H9 (cell line): ENCODE measurements around the gene C11orf91. TPM values are rescaled to one million over a fixed set of nuclear protein-coding genes. Genes with fewer than 3 reads are reported as not detected.

ENCODE experiments used
- DNase-seq: peaks from one replicate; pipeline ENCODE4 v3.0.0-alpha.2; 2017
- H2AFZ ChIP-seq: one replicate; pipeline ENCODE4 v1.6.1; 2013; ENCODE audit warnings: mild to moderate bottlenecking, low read length, control low read depth, moderate library complexity
- H2AK5ac ChIP-seq: 2 replicates; pipeline ENCODE4 v1.6.1; 2013; ENCODE audit warnings: low read length, control low read depth, mixed read lengths; ENCODE audit not compliant: insufficient read length
- H2BK120ac ChIP-seq: one replicate; pipeline ENCODE4 v1.6.1; 2013; ENCODE audit warnings: low read depth, mild to moderate bottlenecking, low read length, control low read depth, inconsistent platforms; ENCODE audit not compliant: poor library complexity, severe bottlenecking
- H2BK12ac ChIP-seq: 2 replicates; pipeline ENCODE4 v1.6.1; 2013; ENCODE audit warnings: low read length, control low read depth, mixed read lengths, low read depth; ENCODE audit not compliant: insufficient read length
- H2BK15ac ChIP-seq: 2 replicates; pipeline ENCODE4 v1.6.1; 2013; ENCODE audit warnings: low read depth, low read length, control low read depth
- H2BK20ac ChIP-seq: one replicate; pipeline ENCODE4 v1.6.1; 2013; ENCODE audit warnings: low read depth, mild to moderate bottlenecking, low read length, control low read depth, inconsistent platforms; ENCODE audit not compliant: poor library complexity, severe bottlenecking
- H2BK5ac ChIP-seq: 2 replicates; pipeline ENCODE4 v1.6.1; 2013; ENCODE audit warnings: low read length, control low read depth, mixed read lengths; ENCODE audit not compliant: insufficient read length
- H3K14ac ChIP-seq: 2 replicates; pipeline ENCODE4 v1.6.1; 2013; ENCODE audit warnings: low read length, control low read depth; ENCODE audit not compliant: insufficient read depth
- H3K18ac ChIP-seq: 2 replicates; pipeline ENCODE4 v1.6.1; 2013; ENCODE audit warnings: low read depth, mild to moderate bottlenecking, mixed read lengths, low read length, control low read depth; ENCODE audit not compliant: insufficient read length
- H3K23ac ChIP-seq: 2 replicates; pipeline ENCODE4 v1.6.1; 2013; ENCODE audit warnings: low read length, control low read depth, mixed read lengths, low read depth; ENCODE audit not compliant: insufficient read length
- H3K23me2 ChIP-seq: 2 replicates; pipeline ENCODE4 v1.6.1; 2013; ENCODE audit warnings: low read depth, mild to moderate bottlenecking, mixed read lengths, low read length, control low read depth; ENCODE audit not compliant: insufficient read length, poor library complexity, severe bottlenecking
- H3K27ac ChIP-seq: 2 replicates; pipeline ENCODE4 v1.5.1; 2013; ENCODE audit warnings: low read length, control low read depth, mixed read lengths, low read depth; ENCODE audit not compliant: insufficient read length
- H3K27me3 ChIP-seq: 2 replicates; pipeline ENCODE4 v1.6.1; 2013; ENCODE audit warnings: low read length, control low read depth, inconsistent platforms; ENCODE audit not compliant: insufficient read depth
- H3K4ac ChIP-seq: 2 replicates; pipeline ENCODE4 v1.6.1; 2013; ENCODE audit warnings: low read depth, mild to moderate bottlenecking, control low read depth, inconsistent platforms, low read length, moderate library complexity
- H3K4me1 ChIP-seq: 2 replicates; pipeline ENCODE4 v1.6.1; 2013; ENCODE audit warnings: low read length, control low read depth, inconsistent platforms; ENCODE audit not compliant: insufficient read depth
- H3K4me2 ChIP-seq: 2 replicates; pipeline ENCODE4 v1.6.1; 2013; ENCODE audit warnings: low read length, control low read depth, mixed read lengths; ENCODE audit not compliant: insufficient read length, insufficient read depth
- H3K56ac ChIP-seq: 2 replicates; pipeline ENCODE4 v1.6.1; 2013; ENCODE audit warnings: low read depth, mild to moderate bottlenecking, mixed read lengths, low read length, control low read depth; ENCODE audit not compliant: insufficient read length
- H3K79me1 ChIP-seq: 2 replicates; pipeline ENCODE4 v1.6.1; 2013; ENCODE audit warnings: low read depth, mild to moderate bottlenecking, moderate library complexity, low read length, control low read depth, inconsistent platforms; ENCODE audit not compliant: insufficient read depth, poor library complexity, severe bottlenecking
- H3K79me2 ChIP-seq: 2 replicates; pipeline ENCODE4 v1.6.1; 2013; ENCODE audit warnings: low read length, control low read depth, inconsistent platforms; ENCODE audit not compliant: insufficient read depth
- H3K9ac ChIP-seq: 2 replicates; pipeline ENCODE4 v1.6.1; 2013; ENCODE audit warnings: low read length, control low read depth, mixed read lengths; ENCODE audit not compliant: insufficient read length; ENCODE audit errors: extremely low read depth
- H3K9me3 ChIP-seq: one replicate; pipeline ENCODE4 v1.6.1; 2013; ENCODE audit warnings: low read depth, low read length, inconsistent platforms; ENCODE audit not compliant: control insufficient read depth
- H3T11ph ChIP-seq: one replicate; pipeline ENCODE4 v1.6.1; 2013; ENCODE audit warnings: mild to moderate bottlenecking, low read length, control low read depth, inconsistent platforms
- H4K20me1 ChIP-seq: one replicate; pipeline ENCODE4 v1.6.1; 2013; ENCODE audit not compliant: control insufficient read depth, insufficient read length, insufficient read depth
- H4K5ac ChIP-seq: 2 replicates; pipeline ENCODE4 v1.6.1; 2013; ENCODE audit warnings: low read depth, mild to moderate bottlenecking, mixed read lengths, low read length, control low read depth; ENCODE audit not compliant: insufficient read length
- H4K8ac ChIP-seq: replicated peaks from 2 replicates; pipeline ENCODE4 v1.6.1; 2013; ENCODE audit warnings: low read length, control low read depth, mixed read lengths, low read depth; ENCODE audit not compliant: insufficient read length
- H4K91ac ChIP-seq: 2 replicates; pipeline ENCODE4 v1.6.1; 2013; ENCODE audit warnings: low read depth, mild to moderate bottlenecking, moderate library complexity, mixed read lengths, low read length, control low read depth; ENCODE audit not compliant: insufficient read length
- H3K27ac Mint-ChIP-seq, 3 experiments: 2 replicates in 2 of 3; 3 replicates in 1 of 3; pipeline ENCODE4 v1.8.0; 2020 to 2021; ENCODE audit warnings: mixed read lengths in 3 of 3, mild to moderate bottlenecking in 1 of 3, moderate library complexity in 1 of 3
- H3K27me3 Mint-ChIP-seq: 2 replicates; pipeline ENCODE4 v1.8.0; 2021; ENCODE audit warnings: low read depth, mild to moderate bottlenecking, moderate library complexity, mixed read lengths
- H3K36me3 Mint-ChIP-seq, 3 experiments: 2 replicates in 2 of 3; 3 replicates in 1 of 3; pipeline ENCODE4 v1.8.0; 2020 to 2021; ENCODE audit warnings: low read depth in 3 of 3, mixed read lengths in 3 of 3; ENCODE audit not compliant: insufficient read depth in 1 of 3
- H3K4me1 Mint-ChIP-seq, 2 experiments: 2 replicates each; pipeline ENCODE4 v1.8.0; 2020; ENCODE audit warnings: mixed read lengths in 2 of 2
- H3K4me3 Mint-ChIP-seq, 2 experiments: 2 replicates in 1 of 2; 3 replicates in 1 of 2; pipeline ENCODE4 v1.8.0; 2020 to 2021; ENCODE audit warnings: mild to moderate bottlenecking in 2 of 2, mixed read lengths in 2 of 2, moderate library complexity in 1 of 2
- H3K9me3 Mint-ChIP-seq, 2 experiments: 2 replicates in 1 of 2; 3 replicates in 1 of 2; pipeline ENCODE4 v1.8.0; 2020; ENCODE audit warnings: mild to moderate bottlenecking in 2 of 2, mixed read lengths in 2 of 2, moderate library complexity in 1 of 2
- WGBS: extraction: QIAGEN DNeasy Blood & Tissue Kit; methylation state at CpG from one replicate; pipeline ENCODE4 v1.1.7; 2013; ENCODE audit warnings: missing lambda C conversion rate, low lambda C conversion rate, mixed read lengths; ENCODE audit not compliant: insufficient read length; ENCODE audit errors: extremely low coverage; 5-methylcytosine and 5-hydroxymethylcytosine counted together
- total RNA-seq: library from RNA; stranded (reverse); gene quantifications from 2 replicates; pipeline ENCODE4 v1.2.1, GENCODE V29; 2021
- TF ChIP-seq, protein P1 (sequence below): fragments of 200-600 bp; sonication (generic); conservative IDR thresholded peaks from 3 replicates; pipeline ENCODE4 v1.8.0; 2021; ENCODE audit warnings: antibody characterized with exemption, mild to moderate bottlenecking

Gene C11orf91
- total RNA-seq, 1 experiment from 2014 or later: not detected

DNA sequence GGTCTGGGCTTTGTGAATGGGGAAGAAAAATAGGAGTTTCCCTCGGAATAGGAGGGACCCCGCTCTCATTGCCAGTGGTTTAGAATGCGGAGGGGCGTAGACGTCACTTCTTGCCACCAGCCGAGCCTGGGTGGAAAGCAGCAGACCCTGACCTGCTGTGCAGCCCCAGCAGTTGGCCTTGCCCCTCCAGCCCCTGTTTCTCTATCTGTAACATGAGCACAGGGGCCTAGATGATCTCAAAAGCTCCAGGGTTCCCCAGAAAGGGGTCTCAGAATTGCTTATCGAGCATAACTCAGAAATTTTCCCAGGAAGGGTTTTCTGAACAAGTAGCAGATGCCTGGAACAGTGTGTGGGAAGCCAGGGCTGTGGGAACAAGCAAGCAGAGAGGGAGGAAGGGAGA lies 43.9 kb downstream of the C11orf91 start:
- no CpG with 5 or more reads among the region's 7 CpGs for WGBS
- TF ChIP-seq, protein P1, sequence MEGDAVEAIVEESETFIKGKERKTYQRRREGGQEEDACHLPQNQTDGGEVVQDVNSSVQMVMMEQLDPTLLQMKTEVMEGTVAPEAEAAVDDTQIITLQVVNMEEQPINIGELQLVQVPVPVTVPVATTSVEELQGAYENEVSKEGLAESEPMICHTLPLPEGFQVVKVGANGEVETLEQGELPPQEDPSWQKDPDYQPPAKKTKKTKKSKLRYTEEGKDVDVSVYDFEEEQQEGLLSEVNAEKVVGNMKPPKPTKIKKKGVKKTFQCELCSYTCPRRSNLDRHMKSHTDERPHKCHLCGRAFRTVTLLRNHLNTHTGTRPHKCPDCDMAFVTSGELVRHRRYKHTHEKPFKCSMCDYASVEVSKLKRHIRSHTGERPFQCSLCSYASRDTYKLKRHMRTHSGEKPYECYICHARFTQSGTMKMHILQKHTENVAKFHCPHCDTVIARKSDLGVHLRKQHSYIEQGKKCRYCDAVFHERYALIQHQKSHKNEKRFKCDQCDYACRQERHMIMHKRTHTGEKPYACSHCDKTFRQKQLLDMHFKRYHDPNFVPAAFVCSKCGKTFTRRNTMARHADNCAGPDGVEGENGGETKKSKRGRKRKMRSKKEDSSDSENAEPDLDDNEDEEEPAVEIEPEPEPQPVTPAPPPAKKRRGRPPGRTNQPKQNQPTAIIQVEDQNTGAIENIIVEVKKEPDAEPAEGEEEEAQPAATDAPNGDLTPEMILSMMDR: no peak
- H2BK20ac ChIP-seq: no peak overlapping the region
- no peak overlapping the region for H2AFZ ChIP-seq
- H2AK5ac ChIP-seq: no peak overlapping the region
- Mint-ChIP-seq H3K4me3 (no peak overlapping the region), H3K27me3 (no peaks in the 10 kb centered on the region), H3K36me3 (no peaks in the 10 kb centered on the region), H3K4me1 (peaks cover 14 to 15% of the 10 kb centered on the region in 2 experiments), H3K27ac (no peak overlapping the region), H3K9me3 (0 out of 5 replicates have a peak, but pooled peaks cover 0 to 4% of the 10 kb centered on the region in 2 experiments)
- H3K9me3 ChIP-seq: no peaks in the 10 kb centered on the region
- H3K18ac ChIP-seq: no peak overlapping the region
- H3K4ac ChIP-seq: no peak overlapping the region
- peaks cover 2% of the 10 kb centered on the region; the same call in 1 of the 2 replicates for H3K4me1 ChIP-seq
- H4K91ac ChIP-seq: no peak overlapping the region
- H2BK12ac ChIP-seq: no peak overlapping the region
- H3K27ac ChIP-seq: no peak overlapping the region
- no peak overlapping the region for H3K23ac ChIP-seq
- no peaks in the 10 kb centered on the region for H3K23me2 ChIP-seq
- no peak overlapping the region for H3K9ac ChIP-seq
- H2BK120ac ChIP-seq: no peak overlapping the region
- H3K4me2 ChIP-seq: no peak overlapping the region
- H3T11ph ChIP-seq: no peak overlapping the region
- H3K79me2 ChIP-seq: no peaks in the 10 kb centered on the region
- no peak overlapping the region for H2BK5ac ChIP-seq
- no peak for DNase-seq
- H4K5ac ChIP-seq: no peak overlapping the region
- no peak overlapping the region for H2BK15ac ChIP-seq
- H4K20me1 ChIP-seq: no peaks in the 10 kb centered on the region
- H4K8ac ChIP-seq: no peak overlapping the region
- no peaks in the 10 kb centered on the region for H3K27me3 ChIP-seq
- no peak overlapping the region for H3K56ac ChIP-seq
- no peaks in the 10 kb centered on the region for H3K79me1 ChIP-seq
- no peak overlapping the region; the same call in 1 of the 2 replicates for H3K14ac ChIP-seq
